SK-N-SH treated with all-trans-retinoic acid at 6 μM for 48 hours (cell line): ENCODE data around the gene NINL.

Experiments
- ATAC-seq: fragments of 200-7000 bp; cut with Tn5 transposase; 3 replicates; pipeline ENCODE4 v1.9.1; 2020; ENCODE audit warnings: mild to moderate bottlenecking, moderate library complexity
- ARNTL ChIP-seq: fragments of 450-650 bp; formaldehyde crosslinking; IDR thresholded peaks from 2 replicates; pipeline ENCODE4 v1.5.0; 2020; ENCODE audit warnings: low read depth, mild to moderate bottlenecking, moderate library complexity, borderline replicate concordance
- BACH2 ChIP-seq: fragments of 250-450 bp; sonication (Bioruptor Pico); IDR thresholded peaks from 2 replicates; pipeline ENCODE4 v1.9.0; 2021; ENCODE audit warnings: mild to moderate bottlenecking, borderline replicate concordance
- CSDC2 ChIP-seq: fragments of 250-450 bp; sonication (Bioruptor Pico); IDR thresholded peaks from 2 replicates; pipeline ENCODE4 v1.5.0; 2020; ENCODE audit warnings: mild to moderate bottlenecking, moderate library complexity
- ESRRG ChIP-seq: fragments of 250-450 bp; sonication (Bioruptor Pico); IDR thresholded peaks from 2 replicates; pipeline ENCODE4 v1.6.1; 2021; ENCODE audit warnings: mild to moderate bottlenecking
- GLIS3 ChIP-seq: fragments of 250-450 bp; sonication (Bioruptor Pico); IDR thresholded peaks from 2 replicates; pipeline ENCODE4 v1.5.0; 2020; ENCODE audit warnings: mild to moderate bottlenecking, moderate library complexity
- ISL1 ChIP-seq: fragments of 250-450 bp; sonication (Bioruptor Pico); IDR thresholded peaks from 2 replicates; pipeline ENCODE4 v2.1.2; 2022; ENCODE audit warnings: mild to moderate bottlenecking, moderate library complexity
- OSR1 ChIP-seq: fragments of 250-450 bp; sonication (Bioruptor Pico); IDR thresholded peaks from 2 replicates; pipeline ENCODE4 v1.8.0; 2022; ENCODE audit warnings: moderate library complexity, mild to moderate bottlenecking, inconsistent platforms
- PPARA ChIP-seq: fragments of 250-450 bp; sonication (Bioruptor Pico); IDR thresholded peaks from 2 replicates; pipeline ENCODE4 v1.5.0; 2020; ENCODE audit warnings: mild to moderate bottlenecking, borderline replicate concordance
- RARB ChIP-seq: fragments of 250-450 bp; sonication (Bioruptor Pico); IDR thresholded peaks from 2 replicates; pipeline ENCODE4 v1.8.0; 2021; ENCODE audit warnings: mild to moderate bottlenecking, moderate library complexity
- SNAI2 ChIP-seq: fragments of 250-450 bp; sonication (Bioruptor Pico); IDR thresholded peaks from 2 replicates; pipeline ENCODE4 v1.5.0; 2020; ENCODE audit warnings: mild to moderate bottlenecking, moderate library complexity
- TCF4 ChIP-seq: fragments of 250-450 bp; sonication (Bioruptor Pico); IDR thresholded peaks from 2 replicates; pipeline ENCODE4 v1.8.0; 2021; ENCODE audit warnings: mild to moderate bottlenecking, moderate library complexity, borderline replicate concordance
- TOX ChIP-seq: fragments of 250-450 bp; sonication (Bioruptor Pico); IDR thresholded peaks from 2 replicates; pipeline ENCODE4 v1.8.0; 2021; ENCODE audit warnings: mild to moderate bottlenecking, moderate library complexity, borderline replicate concordance
- ZFP3 ChIP-seq: fragments of 250-450 bp; sonication (Bioruptor Pico); IDR thresholded peaks from 2 replicates; pipeline ENCODE4 v1.5.0; 2020; ENCODE audit warnings: mild to moderate bottlenecking, moderate library complexity
- ZNF565 ChIP-seq: fragments of 450-650 bp; formaldehyde crosslinking; conservative IDR thresholded peaks from 2 replicates; pipeline ENCODE4 v1.5.0; 2020; ENCODE audit warnings: low read depth, mild to moderate bottlenecking, moderate library complexity
- ZNF70 ChIP-seq: fragments of 450-650 bp; formaldehyde crosslinking; IDR thresholded peaks from 2 replicates; pipeline ENCODE4 v1.5.0; 2020; ENCODE audit warnings: mild to moderate bottlenecking, moderate library complexity
- ZNF8 ChIP-seq: fragments of 450-650 bp; formaldehyde crosslinking; IDR thresholded peaks from 2 replicates; pipeline ENCODE4 v1.5.0; 2020; ENCODE audit warnings: mild to moderate bottlenecking, moderate library complexity
- TF ChIP-seq, protein P1 (sequence below): fragments of 250-450 bp; sonication (Bioruptor Pico); IDR thresholded peaks from 2 replicates; pipeline ENCODE4 v1.5.0; 2020; ENCODE audit warnings: mild to moderate bottlenecking, moderate library complexity
- TF ChIP-seq, protein P2 (sequence below): fragments of 250-450 bp; sonication (Bioruptor Pico); IDR thresholded peaks from 2 replicates; pipeline ENCODE4 v1.8.0; 2020; ENCODE audit warnings: mild to moderate bottlenecking, moderate library complexity, borderline replicate concordance
- TF ChIP-seq, protein P3 (sequence below): fragments of 250-450 bp; sonication (Bioruptor Pico); IDR thresholded peaks from 2 replicates; pipeline ENCODE4 v1.5.1; 2021; ENCODE audit warnings: mild to moderate bottlenecking, moderate library complexity
- TF ChIP-seq, protein P4 (sequence below): fragments of 250-450 bp; sonication (Bioruptor Pico); IDR thresholded peaks from 2 replicates; pipeline ENCODE4 v1.8.0; 2021; ENCODE audit warnings: low read depth, mild to moderate bottlenecking, moderate library complexity, borderline replicate concordance
- TF ChIP-seq, protein P5 (sequence below): fragments of 250-450 bp; sonication (Bioruptor Pico); IDR thresholded peaks from 2 replicates; pipeline ENCODE4 v1.5.1; 2020; ENCODE audit warnings: low read depth, mild to moderate bottlenecking, moderate library complexity

NINL gene

DNA sequence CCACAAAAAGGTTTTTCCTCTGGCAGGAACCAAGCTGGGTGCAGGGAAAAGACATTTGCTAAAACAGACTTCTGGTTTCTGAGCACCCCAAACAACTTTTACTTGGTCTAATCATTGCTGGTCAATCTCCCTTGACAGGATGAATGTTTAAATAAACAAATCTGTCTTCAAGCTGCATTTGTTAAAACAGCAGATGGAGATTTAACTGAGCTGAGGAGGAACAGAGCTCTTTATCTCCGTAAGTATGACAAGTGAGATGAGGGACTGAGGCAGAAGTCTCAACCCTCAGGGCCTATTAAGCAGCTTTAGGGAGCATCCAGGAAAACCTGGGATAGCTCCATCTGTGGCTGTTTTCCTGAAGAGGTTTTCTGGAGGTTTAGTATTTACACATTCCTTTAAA, 40.6 kb downstream of the NINL start:
- ATAC-seq, result peak; percentile 55
- TF ChIP-seq, protein P1, sequence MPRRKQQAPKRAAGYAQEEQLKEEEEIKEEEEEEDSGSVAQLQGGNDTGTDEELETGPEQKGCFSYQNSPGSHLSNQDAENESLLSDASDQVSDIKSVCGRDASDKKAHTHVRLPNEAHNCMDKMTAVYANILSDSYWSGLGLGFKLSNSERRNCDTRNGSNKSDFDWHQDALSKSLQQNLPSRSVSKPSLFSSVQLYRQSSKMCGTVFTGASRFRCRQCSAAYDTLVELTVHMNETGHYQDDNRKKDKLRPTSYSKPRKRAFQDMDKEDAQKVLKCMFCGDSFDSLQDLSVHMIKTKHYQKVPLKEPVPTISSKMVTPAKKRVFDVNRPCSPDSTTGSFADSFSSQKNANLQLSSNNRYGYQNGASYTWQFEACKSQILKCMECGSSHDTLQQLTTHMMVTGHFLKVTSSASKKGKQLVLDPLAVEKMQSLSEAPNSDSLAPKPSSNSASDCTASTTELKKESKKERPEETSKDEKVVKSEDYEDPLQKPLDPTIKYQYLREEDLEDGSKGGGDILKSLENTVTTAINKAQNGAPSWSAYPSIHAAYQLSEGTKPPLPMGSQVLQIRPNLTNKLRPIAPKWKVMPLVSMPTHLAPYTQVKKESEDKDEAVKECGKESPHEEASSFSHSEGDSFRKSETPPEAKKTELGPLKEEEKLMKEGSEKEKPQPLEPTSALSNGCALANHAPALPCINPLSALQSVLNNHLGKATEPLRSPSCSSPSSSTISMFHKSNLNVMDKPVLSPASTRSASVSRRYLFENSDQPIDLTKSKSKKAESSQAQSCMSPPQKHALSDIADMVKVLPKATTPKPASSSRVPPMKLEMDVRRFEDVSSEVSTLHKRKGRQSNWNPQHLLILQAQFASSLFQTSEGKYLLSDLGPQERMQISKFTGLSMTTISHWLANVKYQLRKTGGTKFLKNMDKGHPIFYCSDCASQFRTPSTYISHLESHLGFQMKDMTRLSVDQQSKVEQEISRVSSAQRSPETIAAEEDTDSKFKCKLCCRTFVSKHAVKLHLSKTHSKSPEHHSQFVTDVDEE (CRISPR knock-in tag), result 0 out of 2 replicates have a peak, but pooled peaks have one; percentile 66
- TF ChIP-seq ZNF70 (peak; percentile 69; the same call in 1 of the 2 replicates), ISL1 (CRISPR knock-in tag) (peak; percentile 69), TOX (CRISPR knock-in tag) (no peak), CSDC2 (CRISPR knock-in tag) (no peak), GLIS3 (no peak), ESRRG (no peak), ZNF8 (no peak), TCF4 (peak; percentile 60; the same call in 1 of the 2 replicates), RARB (CRISPR knock-in tag) (no peak)
- TF ChIP-seq, protein P2, sequence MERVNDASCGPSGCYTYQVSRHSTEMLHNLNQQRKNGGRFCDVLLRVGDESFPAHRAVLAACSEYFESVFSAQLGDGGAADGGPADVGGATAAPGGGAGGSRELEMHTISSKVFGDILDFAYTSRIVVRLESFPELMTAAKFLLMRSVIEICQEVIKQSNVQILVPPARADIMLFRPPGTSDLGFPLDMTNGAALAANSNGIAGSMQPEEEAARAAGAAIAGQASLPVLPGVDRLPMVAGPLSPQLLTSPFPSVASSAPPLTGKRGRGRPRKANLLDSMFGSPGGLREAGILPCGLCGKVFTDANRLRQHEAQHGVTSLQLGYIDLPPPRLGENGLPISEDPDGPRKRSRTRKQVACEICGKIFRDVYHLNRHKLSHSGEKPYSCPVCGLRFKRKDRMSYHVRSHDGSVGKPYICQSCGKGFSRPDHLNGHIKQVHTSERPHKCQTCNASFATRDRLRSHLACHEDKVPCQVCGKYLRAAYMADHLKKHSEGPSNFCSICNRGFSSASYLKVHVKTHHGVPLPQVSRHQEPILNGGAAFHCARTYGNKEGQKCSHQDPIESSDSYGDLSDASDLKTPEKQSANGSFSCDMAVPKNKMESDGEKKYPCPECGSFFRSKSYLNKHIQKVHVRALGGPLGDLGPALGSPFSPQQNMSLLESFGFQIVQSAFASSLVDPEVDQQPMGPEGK (CRISPR knock-in tag), result no peak
- TF ChIP-seq, protein P3, sequence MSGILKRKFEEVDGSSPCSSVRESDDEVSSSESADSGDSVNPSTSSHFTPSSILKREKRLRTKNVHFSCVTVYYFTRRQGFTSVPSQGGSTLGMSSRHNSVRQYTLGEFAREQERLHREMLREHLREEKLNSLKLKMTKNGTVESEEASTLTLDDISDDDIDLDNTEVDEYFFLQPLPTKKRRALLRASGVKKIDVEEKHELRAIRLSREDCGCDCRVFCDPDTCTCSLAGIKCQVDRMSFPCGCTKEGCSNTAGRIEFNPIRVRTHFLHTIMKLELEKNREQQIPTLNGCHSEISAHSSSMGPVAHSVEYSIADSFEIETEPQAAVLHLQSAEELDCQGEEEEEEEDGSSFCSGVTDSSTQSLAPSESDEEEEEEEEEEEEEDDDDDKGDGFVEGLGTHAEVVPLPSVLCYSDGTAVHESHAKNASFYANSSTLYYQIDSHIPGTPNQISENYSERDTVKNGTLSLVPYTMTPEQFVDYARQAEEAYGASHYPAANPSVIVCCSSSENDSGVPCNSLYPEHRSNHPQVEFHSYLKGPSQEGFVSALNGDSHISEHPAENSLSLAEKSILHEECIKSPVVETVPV, result no peak

DNA sequence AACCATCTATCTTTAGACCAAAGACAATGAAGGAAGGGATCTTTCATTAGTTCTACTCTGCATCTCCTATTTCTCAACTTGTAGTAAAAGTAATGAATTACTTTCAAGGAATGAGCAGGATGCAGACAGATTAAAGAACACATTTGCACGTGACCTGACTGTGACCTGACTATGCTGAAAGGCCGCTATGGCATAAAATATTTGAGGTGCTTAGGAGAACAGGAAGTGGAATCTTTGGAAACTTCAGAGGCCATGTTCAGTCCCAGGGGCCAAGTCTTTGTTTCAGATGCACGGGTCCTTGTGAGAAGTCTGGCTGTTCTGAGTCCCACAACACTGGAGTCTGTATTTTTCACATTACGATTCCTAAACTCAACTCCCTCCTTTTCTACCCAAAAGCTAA, 41.0 kb downstream of the NINL start:
- ATAC-seq, result peak; percentile 12
- TF ChIP-seq, protein P4, sequence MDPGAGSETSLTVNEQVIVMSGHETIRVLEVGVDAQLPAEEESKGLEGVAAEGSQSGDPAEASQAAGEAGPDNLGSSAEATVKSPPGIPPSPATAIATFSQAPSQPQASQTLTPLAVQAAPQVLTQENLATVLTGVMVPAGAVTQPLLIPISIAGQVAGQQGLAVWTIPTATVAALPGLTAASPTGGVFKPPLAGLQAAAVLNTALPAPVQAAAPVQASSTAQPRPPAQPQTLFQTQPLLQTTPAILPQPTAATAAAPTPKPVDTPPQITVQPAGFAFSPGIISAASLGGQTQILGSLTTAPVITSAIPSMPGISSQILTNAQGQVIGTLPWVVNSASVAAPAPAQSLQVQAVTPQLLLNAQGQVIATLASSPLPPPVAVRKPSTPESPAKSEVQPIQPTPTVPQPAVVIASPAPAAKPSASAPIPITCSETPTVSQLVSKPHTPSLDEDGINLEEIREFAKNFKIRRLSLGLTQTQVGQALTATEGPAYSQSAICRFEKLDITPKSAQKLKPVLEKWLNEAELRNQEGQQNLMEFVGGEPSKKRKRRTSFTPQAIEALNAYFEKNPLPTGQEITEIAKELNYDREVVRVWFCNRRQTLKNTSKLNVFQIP (CRISPR knock-in tag), result no peak
- TF ChIP-seq ZNF70, result no peak
- TF ChIP-seq ZFP3, result no peak
- no peak for TF ChIP-seq ZNF565

DNA sequence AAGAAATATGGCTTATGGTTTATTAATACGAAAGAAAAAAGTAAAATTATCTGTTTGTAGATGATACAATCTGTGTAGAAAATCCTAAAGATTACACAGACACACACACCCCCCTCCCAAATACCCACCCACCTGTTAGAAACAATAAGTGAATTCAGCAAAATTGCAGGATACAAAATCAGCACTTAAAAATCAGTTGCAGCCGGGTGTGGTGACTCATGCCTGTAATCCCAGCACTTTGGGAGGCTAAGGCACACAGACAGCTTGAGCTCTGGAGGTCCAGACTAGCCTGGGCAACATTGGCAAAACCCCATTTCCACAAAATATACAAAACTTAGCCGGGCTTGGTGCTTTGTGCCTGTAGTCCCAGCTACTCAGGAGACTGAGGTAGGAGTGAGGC, 42.3 kb downstream of the NINL start:
- TF ChIP-seq, protein P5, sequence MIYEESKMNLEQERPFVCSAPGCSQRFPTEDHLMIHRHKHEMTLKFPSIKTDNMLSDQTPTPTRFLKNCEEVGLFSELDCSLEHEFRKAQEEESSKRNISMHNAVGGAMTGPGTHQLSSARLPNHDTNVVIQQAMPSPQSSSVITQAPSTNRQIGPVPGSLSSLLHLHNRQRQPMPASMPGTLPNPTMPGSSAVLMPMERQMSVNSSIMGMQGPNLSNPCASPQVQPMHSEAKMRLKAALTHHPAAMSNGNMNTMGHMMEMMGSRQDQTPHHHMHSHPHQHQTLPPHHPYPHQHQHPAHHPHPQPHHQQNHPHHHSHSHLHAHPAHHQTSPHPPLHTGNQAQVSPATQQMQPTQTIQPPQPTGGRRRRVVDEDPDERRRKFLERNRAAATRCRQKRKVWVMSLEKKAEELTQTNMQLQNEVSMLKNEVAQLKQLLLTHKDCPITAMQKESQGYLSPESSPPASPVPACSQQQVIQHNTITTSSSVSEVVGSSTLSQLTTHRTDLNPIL (CRISPR knock-in tag), result no peak
- TF ChIP-seq ARNTL (CRISPR knock-in tag) (no peak), ESRRG (no peak), ZNF565 (no peak), ZNF8 (no peak), ZFP3 (no peak), BACH2 (CRISPR knock-in tag) (no peak), PPARA (CRISPR knock-in tag) (no peak), SNAI2 (CRISPR knock-in tag) (no peak), OSR1 (no peak), TCF4 (no peak)
- TF ChIP-seq, protein P4 (CRISPR knock-in tag), result no peak
- ATAC-seq, result peak; percentile 67
